HEK293 (cell line): ENCODE measurements around the gene MFSD11.

ENCODE experiments used
- BCL11B ChIP-seq: fragments of 450-650 bp; formaldehyde crosslinking; IDR thresholded peaks from 2 replicates; pipeline ENCODE4 v1.5.1; 2016; ENCODE audit warnings: low read depth, missing biosample characterization, missing genetic modification characterization
- EGR2 ChIP-seq: fragments of 450-650 bp; formaldehyde crosslinking; IDR thresholded peaks from 2 replicates; pipeline ENCODE4 v1.5.1; 2016; ENCODE audit warnings: low read depth, missing biosample characterization, missing genetic modification characterization
- KLF10 ChIP-seq: fragments of 450-650 bp; IDR thresholded peaks from 2 replicates; pipeline ENCODE4 v1.5.1; 2018; ENCODE audit warnings: missing biosample characterization, mild to moderate bottlenecking, missing genetic modification characterization
- KLF16 ChIP-seq: fragments of 450-650 bp; formaldehyde crosslinking; IDR thresholded peaks from 2 replicates; pipeline ENCODE4 v1.5.1; 2017; ENCODE audit warnings: missing biosample characterization, missing genetic modification characterization
- KLF17 ChIP-seq: fragments of 450-650 bp; formaldehyde crosslinking; IDR thresholded peaks from 2 replicates; pipeline ENCODE4 v1.5.1; 2016; ENCODE audit warnings: missing biosample characterization, missing genetic modification characterization
- MZF1 ChIP-seq: fragments of 450-650 bp; formaldehyde crosslinking; IDR thresholded peaks from 2 replicates; pipeline ENCODE4 v1.5.1; 2017; ENCODE audit warnings: missing biosample characterization, missing genetic modification characterization, borderline replicate concordance
- PATZ1 ChIP-seq: fragments of 450-650 bp; formaldehyde crosslinking; IDR thresholded peaks from 2 replicates; pipeline ENCODE4 v1.5.1; 2016; ENCODE audit warnings: missing biosample characterization, missing genetic modification characterization
- SCRT2 ChIP-seq: fragments of 450-650 bp; formaldehyde crosslinking; IDR thresholded peaks from 2 replicates; pipeline ENCODE4 v1.5.1; 2016; ENCODE audit warnings: missing biosample characterization, missing genetic modification characterization
- SP2 ChIP-seq: fragments of 450-650 bp; formaldehyde crosslinking; IDR thresholded peaks from 2 replicates; pipeline ENCODE4 v1.5.1; 2016; ENCODE audit warnings: missing biosample characterization, missing genetic modification characterization
- SP3 ChIP-seq: fragments of 450-650 bp; formaldehyde crosslinking; IDR thresholded peaks from 2 replicates; pipeline ENCODE4 v1.5.1; 2016; ENCODE audit warnings: missing biosample characterization, missing genetic modification characterization
- ZBTB48 ChIP-seq: fragments of 450-650 bp; formaldehyde crosslinking; IDR thresholded peaks from 2 replicates; pipeline ENCODE4 v1.5.1; 2016; ENCODE audit warnings: missing biosample characterization, missing genetic modification characterization
- ZFHX2 ChIP-seq: fragments of 450-650 bp; formaldehyde crosslinking; conservative IDR thresholded peaks from 2 replicates; pipeline ENCODE4 v1.5.1; 2016; ENCODE audit warnings: missing biosample characterization, missing genetic modification characterization
- ZNF184 ChIP-seq: fragments of 450-650 bp; IDR thresholded peaks from 2 replicates; pipeline ENCODE4 v1.5.1; 2018; ENCODE audit warnings: missing biosample characterization, mild to moderate bottlenecking, missing genetic modification characterization
- ZNF211 ChIP-seq: fragments of 450-650 bp; formaldehyde crosslinking; IDR thresholded peaks from 2 replicates; pipeline ENCODE4 v1.5.1; 2016; ENCODE audit warnings: low read depth, missing biosample characterization, missing genetic modification characterization
- ZNF223 ChIP-seq: fragments of 450-650 bp; formaldehyde crosslinking; IDR thresholded peaks from 2 replicates; pipeline ENCODE4 v1.5.1; 2016; ENCODE audit warnings: missing biosample characterization, missing genetic modification characterization
- ZNF341 ChIP-seq: fragments of 450-650 bp; formaldehyde crosslinking; IDR thresholded peaks from 2 replicates; pipeline ENCODE4; 2016; ENCODE audit warnings: low read depth, missing biosample characterization, missing genetic modification characterization
- ZNF394 ChIP-seq: fragments of 450-650 bp; formaldehyde crosslinking; IDR thresholded peaks from 2 replicates; pipeline ENCODE4 v1.5.1; 2016; ENCODE audit warnings: missing biosample characterization, missing genetic modification characterization, mild to moderate bottlenecking, moderate library complexity, borderline replicate concordance
- ZNF510 ChIP-seq: fragments of 450-650 bp; formaldehyde crosslinking; IDR thresholded peaks from 2 replicates; pipeline ENCODE4 v1.5.1; 2018; ENCODE audit warnings: mild to moderate bottlenecking, missing genetic modification characterization, missing biosample characterization; ENCODE audit not compliant: insufficient replicate concordance
- ZNF518A ChIP-seq: fragments of 450-650 bp; formaldehyde crosslinking; conservative IDR thresholded peaks from 2 replicates; pipeline ENCODE4 v1.5.1; 2016; ENCODE audit warnings: low read depth, missing biosample characterization, missing genetic modification characterization
- ZNF561 ChIP-seq: fragments of 450-650 bp; IDR thresholded peaks from 2 replicates; pipeline ENCODE4 v1.5.1; 2018; ENCODE audit warnings: missing biosample characterization, missing genetic modification characterization, borderline replicate concordance
- ZNF623 ChIP-seq: fragments of 450-650 bp; formaldehyde crosslinking; IDR thresholded peaks from 2 replicates; pipeline ENCODE4 v1.5.1; 2016; ENCODE audit warnings: missing biosample characterization, missing genetic modification characterization
- ZNF645 ChIP-seq: fragments of 450-650 bp; formaldehyde crosslinking; IDR thresholded peaks from 2 replicates; pipeline ENCODE4; 2016; ENCODE audit warnings: missing biosample characterization, missing genetic modification characterization
- ZSCAN30 ChIP-seq: fragments of 450-650 bp; IDR thresholded peaks from 2 replicates; pipeline ENCODE4 v1.5.1; 2018; ENCODE audit warnings: missing biosample characterization, mild to moderate bottlenecking, missing genetic modification characterization, moderate library complexity
- TF ChIP-seq, protein P1 (sequence below): fragments of 450-650 bp; formaldehyde crosslinking; IDR thresholded peaks from 2 replicates; pipeline ENCODE4 v1.5.1; 2017; ENCODE audit warnings: missing biosample characterization, mild to moderate bottlenecking, missing genetic modification characterization, moderate library complexity
- TF ChIP-seq, protein P2 (sequence below): fragments of 450-650 bp; formaldehyde crosslinking; IDR thresholded peaks from 2 replicates; pipeline ENCODE4 v1.5.1; 2016; ENCODE audit warnings: missing biosample characterization, missing genetic modification characterization
- TF ChIP-seq, protein P3 (sequence below): fragments of 450-650 bp; formaldehyde crosslinking; optimal IDR thresholded peaks from 2 replicates; pipeline ENCODE3; 2016; ENCODE audit warnings: missing biosample characterization, mild to moderate bottlenecking, missing genetic modification characterization

MFSD11 gene

GRCh38 chr17:76710863-76711611 is 26.9 kb upstream of the MFSD11 start, which contains the start of gene MXRA7 (continued):
- TF ChIP-seq ZNF211 (tag by site-specific recombination), result no peak
- TF ChIP-seq ZNF510 (tag by site-specific recombination), result no peak
- TF ChIP-seq ZNF623 (tag by site-specific recombination), result no peak
- TF ChIP-seq SP3 (tag by site-specific recombination), result peak; percentile 67
- peak; percentile 62 for TF ChIP-seq ZFHX2 (tag by site-specific recombination)
- TF ChIP-seq SCRT2 (tag by site-specific recombination), result no peak
- peak; percentile 60; the same call in 1 of the 2 replicates for TF ChIP-seq KLF17
- TF ChIP-seq, protein P1, sequence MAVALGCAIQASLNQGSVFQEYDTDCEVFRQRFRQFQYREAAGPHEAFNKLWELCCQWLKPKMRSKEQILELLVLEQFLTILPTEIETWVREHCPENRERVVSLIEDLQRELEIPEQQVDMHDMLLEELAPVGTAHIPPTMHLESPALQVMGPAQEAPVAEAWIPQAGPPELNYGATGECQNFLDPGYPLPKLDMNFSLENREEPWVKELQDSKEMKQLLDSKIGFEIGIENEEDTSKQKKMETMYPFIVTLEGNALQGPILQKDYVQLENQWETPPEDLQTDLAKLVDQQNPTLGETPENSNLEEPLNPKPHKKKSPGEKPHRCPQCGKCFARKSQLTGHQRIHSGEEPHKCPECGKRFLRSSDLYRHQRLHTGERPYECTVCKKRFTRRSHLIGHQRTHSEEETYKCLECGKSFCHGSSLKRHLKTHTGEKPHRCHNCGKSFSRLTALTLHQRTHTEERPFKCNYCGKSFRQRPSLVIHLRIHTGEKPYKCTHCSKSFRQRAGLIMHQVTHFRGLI (tag by site-specific recombination), result 0 out of 2 replicates have a peak, but pooled peaks have one; percentile 58
- peak; percentile 89 for TF ChIP-seq PATZ1 (tag by site-specific recombination)
- no peak for TF ChIP-seq ZNF223 (tag by site-specific recombination)
- TF ChIP-seq, protein P2, sequence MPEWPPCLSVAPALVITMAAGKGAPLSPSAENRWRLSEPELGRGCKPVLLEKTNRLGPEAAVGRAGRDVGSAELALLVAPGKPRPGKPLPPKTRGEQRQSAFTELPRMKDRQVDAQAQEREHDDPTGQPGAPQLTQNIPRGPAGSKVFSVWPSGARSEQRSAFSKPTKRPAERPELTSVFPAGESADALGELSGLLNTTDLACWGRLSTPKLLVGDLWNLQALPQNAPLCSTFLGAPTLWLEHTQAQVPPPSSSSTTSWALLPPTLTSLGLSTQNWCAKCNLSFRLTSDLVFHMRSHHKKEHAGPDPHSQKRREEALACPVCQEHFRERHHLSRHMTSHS, result no peak
- peak; percentile 62; the same call in 1 of the 2 replicates for TF ChIP-seq KLF16 (tag by site-specific recombination)
- peak; percentile 94 for TF ChIP-seq ZSCAN30
- TF ChIP-seq ZNF561 (tag by site-specific recombination), result peak; percentile 58; the same call in 1 of the 2 replicates
- TF ChIP-seq ZBTB48, result 0 out of 2 replicates have a peak, but pooled peaks have one; percentile 26
- peak; percentile 45; the same call in 1 of the 2 replicates for TF ChIP-seq ZNF394 (tag by site-specific recombination)
- no peak for TF ChIP-seq ZNF184 (tag by site-specific recombination)
- TF ChIP-seq ZNF645, result no peak
- peak; percentile 97 for TF ChIP-seq KLF10
- TF ChIP-seq ZNF341, result peak; percentile 38; the same call in 1 of the 2 replicates
- TF ChIP-seq, protein P3, sequence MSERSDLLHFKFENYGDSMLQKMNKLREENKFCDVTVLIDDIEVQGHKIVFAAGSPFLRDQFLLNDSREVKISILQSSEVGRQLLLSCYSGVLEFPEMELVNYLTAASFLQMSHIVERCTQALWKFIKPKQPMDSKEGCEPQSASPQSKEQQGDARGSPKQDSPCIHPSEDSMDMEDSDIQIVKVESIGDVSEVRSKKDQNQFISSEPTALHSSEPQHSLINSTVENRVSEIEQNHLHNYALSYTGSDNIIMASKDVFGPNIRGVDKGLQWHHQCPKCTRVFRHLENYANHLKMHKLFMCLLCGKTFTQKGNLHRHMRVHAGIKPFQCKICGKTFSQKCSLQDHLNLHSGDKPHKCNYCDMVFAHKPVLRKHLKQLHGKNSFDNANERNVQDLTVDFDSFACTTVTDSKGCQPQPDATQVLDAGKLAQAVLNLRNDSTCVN, result peak; percentile 15
- peak; percentile 60; the same call in 1 of the 2 replicates for TF ChIP-seq BCL11B (tag by site-specific recombination)
- TF ChIP-seq EGR2 (tag by site-specific recombination), result peak; percentile 52
- TF ChIP-seq MZF1 (tag by site-specific recombination), result no peak; the same call in 1 of the 2 replicates
- TF ChIP-seq ZNF518A (tag by site-specific recombination), result no peak
- TF ChIP-seq SP2 (tag by site-specific recombination), result peak; percentile 52
